Keratinocyte (primary cell): Measurements from ENCODE around the gene WASHC4.

Experiments used
- EZH2 ChIP-seq: IDR thresholded peaks from one replicate; pipeline ENCODE4 v1.6.1; 2012; ENCODE audit warnings: inconsistent platforms, mild to moderate bottlenecking, low read length, moderate library complexity
- TF ChIP-seq, protein P1 (sequence below), 3 experiments: IDR thresholded peaks in 1 of 3; conservative IDR thresholded peaks in 1 of 3; optimal IDR thresholded peaks in 1 of 3; 2 replicates in 2 of 3; 3 replicates in 1 of 3; pipeline versions ENCODE3 to v1.5.1; 2011; ENCODE audit warnings: low read length in 3 of 3, mild to moderate bottlenecking in 3 of 3, moderate library complexity in 2 of 3, control low read depth in 1 of 3, inconsistent platforms in 1 of 3; ENCODE audit not compliant: insufficient read depth in 2 of 3; ENCODE audit errors: extremely low read depth in 1 of 3

DNA sequence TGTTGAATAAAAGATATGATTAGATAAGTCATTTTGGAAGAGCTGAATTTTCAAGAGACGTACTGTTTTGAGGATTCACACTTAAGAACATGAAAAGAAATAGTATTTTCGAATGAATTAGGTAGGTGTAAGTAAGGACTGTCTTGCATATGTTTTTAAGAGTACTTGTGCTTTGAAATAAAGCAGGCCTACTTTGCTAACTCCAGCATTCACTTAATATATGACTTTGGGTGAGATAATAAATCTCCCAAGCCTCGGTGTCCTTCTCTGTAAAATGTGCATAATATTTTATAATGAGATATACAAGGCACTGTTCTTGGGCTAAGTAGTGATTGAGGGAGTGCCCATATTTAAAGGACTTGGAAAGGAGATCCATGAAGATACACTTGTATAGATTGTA, 54.6 kb downstream of the WASHC4 start:
- TF ChIP-seq, protein P1, sequence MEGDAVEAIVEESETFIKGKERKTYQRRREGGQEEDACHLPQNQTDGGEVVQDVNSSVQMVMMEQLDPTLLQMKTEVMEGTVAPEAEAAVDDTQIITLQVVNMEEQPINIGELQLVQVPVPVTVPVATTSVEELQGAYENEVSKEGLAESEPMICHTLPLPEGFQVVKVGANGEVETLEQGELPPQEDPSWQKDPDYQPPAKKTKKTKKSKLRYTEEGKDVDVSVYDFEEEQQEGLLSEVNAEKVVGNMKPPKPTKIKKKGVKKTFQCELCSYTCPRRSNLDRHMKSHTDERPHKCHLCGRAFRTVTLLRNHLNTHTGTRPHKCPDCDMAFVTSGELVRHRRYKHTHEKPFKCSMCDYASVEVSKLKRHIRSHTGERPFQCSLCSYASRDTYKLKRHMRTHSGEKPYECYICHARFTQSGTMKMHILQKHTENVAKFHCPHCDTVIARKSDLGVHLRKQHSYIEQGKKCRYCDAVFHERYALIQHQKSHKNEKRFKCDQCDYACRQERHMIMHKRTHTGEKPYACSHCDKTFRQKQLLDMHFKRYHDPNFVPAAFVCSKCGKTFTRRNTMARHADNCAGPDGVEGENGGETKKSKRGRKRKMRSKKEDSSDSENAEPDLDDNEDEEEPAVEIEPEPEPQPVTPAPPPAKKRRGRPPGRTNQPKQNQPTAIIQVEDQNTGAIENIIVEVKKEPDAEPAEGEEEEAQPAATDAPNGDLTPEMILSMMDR (optimal IDR thresholded peaks at IDR 0.05 in 1 of 3, IDR thresholded peaks at IDR 0.05 in 1 of 3, conservative IDR thresholded peaks at IDR 0.05 in 1 of 3; ENCODE audit: extremely low read depth in 1 of 3, insufficient read depth in 2 of 3, low read length in 3 of 3) = no peak
- no peak for TF ChIP-seq EZH2
